ENCODE results near the gene ZRSR2.

DNA sequence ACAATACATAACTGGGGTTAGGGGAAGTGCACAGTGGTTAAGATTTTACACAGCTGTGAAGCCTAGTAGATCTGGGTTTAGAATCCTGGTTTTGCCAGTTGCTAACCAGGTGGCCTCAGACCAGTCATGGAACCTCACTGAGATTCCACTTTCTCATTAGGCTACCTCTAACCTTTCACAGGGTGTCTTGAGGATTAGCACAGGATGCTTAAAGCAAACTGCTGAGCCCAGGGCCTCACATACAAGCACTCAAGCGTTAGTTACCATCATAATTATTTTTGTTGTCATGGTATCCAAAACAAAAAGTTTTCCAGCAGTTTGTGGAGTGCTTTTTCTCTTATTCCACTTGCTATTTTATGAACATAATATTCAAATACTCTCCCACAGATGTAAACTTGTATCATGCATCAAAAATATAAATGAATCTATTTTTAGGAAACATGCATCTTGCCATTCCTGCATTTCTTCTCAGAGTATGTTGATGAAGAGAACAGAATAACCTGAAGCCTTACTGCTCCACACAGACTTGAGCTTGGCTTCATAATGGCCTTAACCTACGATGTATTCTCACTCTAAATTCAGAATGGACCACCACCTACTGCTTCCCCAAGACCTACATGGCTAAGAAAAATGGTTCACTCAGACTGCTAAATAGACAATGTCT lies 51.7 kb downstream of the ZRSR2 start:
- TF ChIP-seq POLR2AphosphoS5 (IDR thresholded peaks at IDR 0.05; ENCODE audit: low read depth, low read length) (no peak), TAF1 (IDR thresholded peaks at IDR 0.05; ENCODE audit: borderline replicate concordance, insufficient read depth, low read length) (no peak), SIN3A (IDR thresholded peaks at IDR 0.05; ENCODE audit: borderline replicate concordance, insufficient read depth, low read length) (no peak)

All from PFSK-1 (cell line).